ENCODE results near the gene TEAD1. TPM values are rescaled to one million over a fixed set of nuclear protein-coding genes. Genes with fewer than 3 reads are reported as not detected.

TEAD1 gene
- total and polyA plus RNA-seq, 9 of the 15 experiments (the other 6 are each of a cell fraction or from before 2014, with no cell fraction given), result 1.7 to 17.7 (median 10.8) TPM

DNA sequence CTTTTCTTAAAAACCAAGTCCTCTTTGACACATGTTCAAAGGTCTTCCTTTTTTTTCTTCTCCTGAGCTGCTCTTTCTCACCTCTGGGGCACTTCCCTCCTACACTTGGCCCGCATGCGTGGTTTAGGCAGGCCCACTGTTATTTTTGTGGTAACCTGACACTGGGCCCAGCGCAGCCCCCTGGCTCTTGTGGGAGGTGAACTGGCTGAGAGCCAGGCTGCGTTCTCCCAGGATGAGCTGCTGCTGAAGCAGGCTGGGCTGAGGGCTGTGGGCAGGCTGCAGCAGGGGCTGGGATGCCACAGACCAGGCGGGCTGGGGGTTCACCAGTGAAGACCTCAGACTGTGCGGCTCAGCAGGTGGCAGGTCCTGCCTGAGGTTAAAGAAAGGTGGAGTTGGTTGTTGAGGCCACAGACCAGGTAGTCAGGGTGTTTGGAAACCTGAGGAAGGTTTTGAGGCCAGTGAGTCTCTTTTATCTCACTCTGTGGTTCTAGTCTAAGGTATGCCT, 72.4 kb downstream of the TEAD1 start (continued):
- TF ChIP-seq LCOR (CRISPR knock-in tag; IDR thresholded peaks at IDR 0.05) (no peak), ZNF146 (CRISPR knock-in tag; IDR thresholded peaks at IDR 0.05; ENCODE audit: unreplicated experiment) (no peak), CBX2 (IDR thresholded peaks at IDR 0.05; ENCODE audit: insufficient read depth, low read length, poor library complexity, severe bottlenecking) (no peak), ESRRA (IDR thresholded peaks at IDR 0.05; ENCODE audit: borderline replicate concordance, low read depth) (peak; percentile 59; the same call in 1 of the 2 replicates), ZNF282 (CRISPR knock-in tag; IDR thresholded peaks at IDR 0.05) (no peak), BRD4 (IDR thresholded peaks at IDR 0.05) (no peak), ZNF23 (CRISPR knock-in tag; IDR thresholded peaks at IDR 0.05) (no peak), ZFPM2 (CRISPR knock-in tag; IDR thresholded peaks at IDR 0.05) (no peak), COPS2 (conservative IDR thresholded peaks at IDR 0.05) (no peak), ARHGAP35 (IDR thresholded peaks at IDR 0.05; ENCODE audit: partially characterized antibody) (no peak), RNF2 (IDR thresholded peaks at IDR 0.05) (0 out of 2 replicates have a peak, but pooled peaks have one; percentile 40), ZNF224 (CRISPR knock-in tag; IDR thresholded peaks at IDR 0.05) (no peak), CBX1 (IDR thresholded peaks at IDR 0.05; ENCODE audit: low read depth) (no peak), TAF7 (tag; IDR thresholded peaks at IDR 0.05) (no peak), RFX1 (IDR thresholded peaks at IDR 0.05) (no peak), YBX1 (IDR thresholded peaks at IDR 0.05) (no peak), HDAC1 (IDR thresholded peaks at IDR 0.05) (peak in 1 of 2 experiments; percentile 20; a peak in 1 of 4 replicates), MECOM (CRISPR knock-in tag; IDR thresholded peaks at IDR 0.05) (no peak), GATA2 (CRISPR knock-in tag; IDR thresholded peaks at IDR 0.05) (no peak), POLR2AphosphoS2 (IDR thresholded peaks at IDR 0.05; ENCODE audit: low read length) (no peak), PML (IDR thresholded peaks at IDR 0.05; ENCODE audit: low read length) (no peak), RBM14 (IDR thresholded peaks at IDR 0.05; ENCODE audit: borderline replicate concordance, insufficient read depth, low read depth, low read length) (no peak), NFE2L1 (tag; IDR thresholded peaks at IDR 0.05; ENCODE audit: borderline replicate concordance, low read depth) (no peak), CBX5 (IDR thresholded peaks at IDR 0.05; ENCODE audit: borderline replicate concordance, low read depth) (no peak)
- TF ChIP-seq, protein P1, sequence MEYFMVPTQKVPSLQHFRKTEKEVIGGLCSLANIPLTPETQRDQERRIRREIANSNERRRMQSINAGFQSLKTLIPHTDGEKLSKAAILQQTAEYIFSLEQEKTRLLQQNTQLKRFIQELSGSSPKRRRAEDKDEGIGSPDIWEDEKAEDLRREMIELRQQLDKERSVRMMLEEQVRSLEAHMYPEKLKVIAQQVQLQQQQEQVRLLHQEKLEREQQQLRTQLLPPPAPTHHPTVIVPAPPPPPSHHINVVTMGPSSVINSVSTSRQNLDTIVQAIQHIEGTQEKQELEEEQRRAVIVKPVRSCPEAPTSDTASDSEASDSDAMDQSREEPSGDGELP (CRISPR knock-in tag; IDR thresholded peaks at IDR 0.05; ENCODE audit: borderline replicate concordance), result peak; percentile 80; the same call in 1 of the 2 replicates
- TF ChIP-seq, protein P2, sequence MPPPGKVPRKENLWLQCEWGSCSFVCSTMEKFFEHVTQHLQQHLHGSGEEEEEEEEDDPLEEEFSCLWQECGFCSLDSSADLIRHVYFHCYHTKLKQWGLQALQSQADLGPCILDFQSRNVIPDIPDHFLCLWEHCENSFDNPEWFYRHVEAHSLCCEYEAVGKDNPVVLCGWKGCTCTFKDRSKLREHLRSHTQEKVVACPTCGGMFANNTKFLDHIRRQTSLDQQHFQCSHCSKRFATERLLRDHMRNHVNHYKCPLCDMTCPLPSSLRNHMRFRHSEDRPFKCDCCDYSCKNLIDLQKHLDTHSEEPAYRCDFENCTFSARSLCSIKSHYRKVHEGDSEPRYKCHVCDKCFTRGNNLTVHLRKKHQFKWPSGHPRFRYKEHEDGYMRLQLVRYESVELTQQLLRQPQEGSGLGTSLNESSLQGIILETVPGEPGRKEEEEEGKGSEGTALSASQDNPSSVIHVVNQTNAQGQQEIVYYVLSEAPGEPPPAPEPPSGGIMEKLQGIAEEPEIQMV (tag; conservative IDR thresholded peaks at IDR 0.05; ENCODE audit: low read depth), result no peak
- TF ChIP-seq, protein P3, sequence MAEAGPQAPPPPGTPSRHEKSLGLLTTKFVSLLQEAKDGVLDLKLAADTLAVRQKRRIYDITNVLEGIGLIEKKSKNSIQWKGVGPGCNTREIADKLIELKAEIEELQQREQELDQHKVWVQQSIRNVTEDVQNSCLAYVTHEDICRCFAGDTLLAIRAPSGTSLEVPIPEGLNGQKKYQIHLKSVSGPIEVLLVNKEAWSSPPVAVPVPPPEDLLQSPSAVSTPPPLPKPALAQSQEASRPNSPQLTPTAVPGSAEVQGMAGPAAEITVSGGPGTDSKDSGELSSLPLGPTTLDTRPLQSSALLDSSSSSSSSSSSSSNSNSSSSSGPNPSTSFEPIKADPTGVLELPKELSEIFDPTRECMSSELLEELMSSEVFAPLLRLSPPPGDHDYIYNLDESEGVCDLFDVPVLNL (CRISPR knock-in tag; IDR thresholded peaks at IDR 0.05; ENCODE audit: low read depth), result no peak
- TF ChIP-seq, protein P4, sequence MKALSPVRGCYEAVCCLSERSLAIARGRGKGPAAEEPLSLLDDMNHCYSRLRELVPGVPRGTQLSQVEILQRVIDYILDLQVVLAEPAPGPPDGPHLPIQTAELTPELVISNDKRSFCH (CRISPR knock-in tag; IDR thresholded peaks at IDR 0.05), result no peak
- TF ChIP-seq, protein P4 (tag; IDR thresholded peaks at IDR 0.05), result no peak
